HG03469 (cell line): Measurements from ENCODE around the gene PLSCR3.

Experiments used
- ATAC-seq: cut with Tn5 transposase; IDR thresholded peaks from one replicate; pipeline ENCODE4 v1.9.1; 2021; ENCODE audit warnings: mild to moderate bottlenecking, moderate library complexity, moderate number of reproducible peaks; ENCODE audit not compliant: unreplicated experiment

PLSCR3 gene

GRCh38 chr17:7407082-7407481 lies 12.8 kb upstream of the PLSCR3 start:
- ATAC-seq, result no peak

- ATAC-seq, result no peak
Measured at GRCh38 chr17:7406235-7406825, 12.0 kb upstream of the PLSCR3 start.

GRCh38 chr17:7405350-7406234 lies 11.3 kb upstream of the PLSCR3 start:
- no peak for ATAC-seq

GRCh38 chr17:7404737-7405349 lies 10.5 kb upstream of the PLSCR3 start:
- ATAC-seq, result no peak

GRCh38 chr17:7403977-7404736 lies 9.8 kb upstream of the PLSCR3 start, which contains the start of gene TMEM256:
Gene TMEM256 (minus strand): TSS chr17:7404097. CDS start chr17:7404084, 13 bp downstream.
- peak; percentile 59 for ATAC-seq

- no peak for ATAC-seq
Measured at GRCh38 chr17:7403727-7403976, 9.3 kb upstream of the PLSCR3 start.

- no peak for ATAC-seq
Measured at GRCh38 chr17:7403043-7403726, 8.9 kb upstream of the PLSCR3 start.

- no peak for ATAC-seq
Measured at GRCh38 chr17:7398612-7399011, 4.3 kb upstream of the PLSCR3 start.

- ATAC-seq, result no peak
Measured at GRCh38 chr17:7396147-7396546, 1.8 kb upstream of the PLSCR3 start.

- ATAC-seq, result no peak
Measured at GRCh38 chr17:7393613-7394451, 493 bp downstream of the PLSCR3 start.

GRCh38 chr17:7392696-7393612 lies 1.4 kb downstream of the PLSCR3 start:
- no peak for ATAC-seq

- ATAC-seq, result no peak
Measured at GRCh38 chr17:7391307-7391706, 3.0 kb downstream of the PLSCR3 start.

- no peak for ATAC-seq
Measured at GRCh38 chr17:7389924-7390910, 4.1 kb downstream of the PLSCR3 start.

- no peak for ATAC-seq
Measured at GRCh38 chr17:7388856-7389255, 5.5 kb downstream of the PLSCR3 start.

GRCh38 chr17:7384489-7385081 lies 9.7 kb downstream of the PLSCR3 start:
- no peak for ATAC-seq

GRCh38 chr17:7383742-7384488 lies 10.4 kb downstream of the PLSCR3 start:
- no peak for ATAC-seq

- ATAC-seq, result no peak
Measured at GRCh38 chr17:7383371-7383741, 11.0 kb downstream of the PLSCR3 start.
